NCI-H1105 treated with DMSO at 0.1 percent for 48 hours (cell line): ENCODE data around the gene ELP4.
"Not testable (repeated sequence)": the region's sequence is repeated elsewhere in the genome, so short reads cannot be mapped to it uniquely, and the experiment has no call there.

Experiments used
- DNase-seq: peaks from one replicate; lab custom pipeline; 2025; lab: John Stamatoyannopoulos, UW

ELP4 gene

GRCh38 chr11:31645747-31646146 lies 136.2 kb downstream of the ELP4 start:
- DNase-seq: no peak

- DNase-seq: no peak
Measured at GRCh38 chr11:31646216-31646615, 136.6 kb downstream of the ELP4 start.

GRCh38 chr11:31649129-31649966 lies 139.8 kb downstream of the ELP4 start:
- no peak for DNase-seq

GRCh38 chr11:31651208-31651607 lies 141.6 kb downstream of the ELP4 start:
- DNase-seq: no peak

GRCh38 chr11:31651822-31652221 lies 142.3 kb downstream of the ELP4 start:
- no peak for DNase-seq

- DNase-seq: no peak
Measured at GRCh38 chr11:31652528-31652927, 143.0 kb downstream of the ELP4 start.

- no peak for DNase-seq
Measured at GRCh38 chr11:31655483-31655882, 145.9 kb downstream of the ELP4 start.

- no peak for DNase-seq
Measured at GRCh38 chr11:31656051-31656450, 146.5 kb downstream of the ELP4 start.

- DNase-seq: no peak
Measured at GRCh38 chr11:31657091-31657490, 147.5 kb downstream of the ELP4 start.

- no peak for DNase-seq
Measured at GRCh38 chr11:31664129-31664528, 154.6 kb downstream of the ELP4 start.

GRCh38 chr11:31664954-31665353 lies 155.4 kb downstream of the ELP4 start:
- DNase-seq: no peak

- DNase-seq: no peak
Measured at GRCh38 chr11:31671681-31672080, 162.1 kb downstream of the ELP4 start.

GRCh38 chr11:31673108-31673507 lies 163.5 kb downstream of the ELP4 start:
- DNase-seq: not testable (repeated sequence)

- DNase-seq: no peak
Measured at GRCh38 chr11:31676280-31676982, 166.9 kb downstream of the ELP4 start.

- no peak for DNase-seq
Measured at GRCh38 chr11:31680770-31681169, 171.2 kb downstream of the ELP4 start.

GRCh38 chr11:31687256-31687655 lies 177.7 kb downstream of the ELP4 start:
- DNase-seq: no peak

GRCh38 chr11:31687861-31688260 lies 178.3 kb downstream of the ELP4 start:
- DNase-seq: no peak

GRCh38 chr11:31689559-31689958 lies 180.0 kb downstream of the ELP4 start:
- no peak for DNase-seq

GRCh38 chr11:31690041-31690440 lies 180.5 kb downstream of the ELP4 start:
- no peak for DNase-seq

- no peak for DNase-seq
Measured at GRCh38 chr11:31690516-31690915, 180.9 kb downstream of the ELP4 start.

- DNase-seq: no peak
Measured at GRCh38 chr11:31692466-31692865, 182.9 kb downstream of the ELP4 start.

GRCh38 chr11:31697049-31697448 lies 187.5 kb downstream of the ELP4 start:
- DNase-seq: not testable (repeated sequence)

- DNase-seq: no peak
Measured at GRCh38 chr11:31699066-31699465, 189.5 kb downstream of the ELP4 start.
